Adrenal gland (tissue), 12 donors: Measurements from ENCODE around the gene TPCN1. TPM values are rescaled to one million over a fixed set of nuclear protein-coding genes. Genes with fewer than 3 reads are reported as not detected.

Source experiments
- DNase-seq, 7 donors: peaks; one replicate each; pipeline ENCODE4 v3.0.0-alpha.2; 2019 to 2020
- H3K27ac ChIP-seq, 5 donors: fragments of 200-600 bp; sonication (generic) in 4 of 5; 1 replicate in 3 of 5; 2 replicates in 2 of 5; pipeline versions ENCODE4 v1.5.1 to v1.8.0; 2016 to 2020; ENCODE audit warnings: mild to moderate bottlenecking in 1 of 5
- H3K27me3 ChIP-seq: fragments of 200-600 bp; 2 replicates; pipeline ENCODE4 v1.8.0; 2021
- H3K36me3 ChIP-seq, 2 donors: fragments of 200-600 bp; replicated peaks in 1 of 2; 1 replicate in 1 of 2; 2 replicates in 1 of 2; pipeline versions ENCODE4 v1.5.1 to v1.8.0; 2018 to 2022
- H3K4me1 ChIP-seq, 2 donors: fragments of 200-600 bp; replicated peaks in 1 of 2; 1 replicate in 1 of 2; 2 replicates in 1 of 2; pipeline versions ENCODE4 v1.5.1 to v1.8.0; 2018 to 2021
- H3K4me3 ChIP-seq, 4 donors: fragments of 200-600 bp; sonication (generic) in 3 of 4; one replicate each; pipeline ENCODE4 v1.5.1; 2016 to 2018
- H3K9me3 ChIP-seq, 3 donors: fragments of 200-600 bp; sonication (generic) in 1 of 3; replicated peaks in 1 of 3; 1 replicate in 2 of 3; 2 replicates in 1 of 3; pipeline versions ENCODE4 v1.5.1 to v1.8.0; 2016 to 2021
- POLR2A ChIP-seq, 2 donors: fragments of 450-650 bp; IDR thresholded peaks; one replicate each; pipeline ENCODE4 v1.6.1; 2017; ENCODE audit warnings: antibody characterized with exemption in 2 of 2, mild to moderate bottlenecking in 2 of 2, moderate library complexity in 1 of 2
- WGBS, 4 donors: extraction: QIAGEN DNeasy Blood & Tissue Kit in 2 of 4; methylation state at CpG; one replicate each; pipeline versions ENCODE4 v1.1.5 to v1.1.7; 2013 to 2017; 5-methylcytosine and 5-hydroxymethylcytosine counted together
- intact Hi-C, 2 donors: fragments of 100-400 bp; cut with DNase I; formaldehyde crosslinking; loops; one replicate each; pipeline versions ENCODE4 v1.14.1 to v1.15.0; 2022 to 2023
- polyA plus RNA-seq, 3 donors: library from polyadenylated mRNA; stranded (reverse); fragments of 200-250 nt in 2 of 3; fragments of 350-450 nt in 1 of 3; fragmentation: Illumina TruSeq in 1 of 3; extraction: RNeasy Lipid Tissue Mini Kit (QIAGEN cat#74804) in 1 of 3; gene quantifications; one replicate each; pipeline ENCODE4 v1.2.3, GENCODE V29; 2013 to 2014
- total RNA-seq, 9 donors: library from RNA; depleted of rRNA in 4 of 9; stranded (reverse); fragments of >200 nt in 4 of 9; fragments of 120-200 nt in 1 of 9; fragmentation: NEBNext Ultra II Directional in 1 of 9; extraction: Animal tissue kit (Norgen Biotek cat#: 25700) in 1 of 9; gene quantifications; one replicate each; pipeline versions ENCODE4 v1.1.0 to v1.2.4, GENCODE V29; 2013 to 2023
- TF ChIP-seq, protein P1 (sequence below), 6 experiments: fragments of 450-650 bp in 4 of 6; fragments of 200-600 bp in 2 of 6; sonication (generic) in 1 of 6; IDR thresholded peaks; 1 replicate in 5 of 6; 2 replicates in 1 of 6; pipeline versions ENCODE4 v1.5.1 to v1.8.0; 2016 to 2021; ENCODE audit warnings: antibody characterized with exemption in 6 of 6, mild to moderate bottlenecking in 2 of 6, moderate library complexity in 1 of 6
- donor health status: healthy with polysubstance abuse.
- donor health status: Bipolar disorder and iron deficiency.
- donor health status: DM: yes; HTN: yes; CAD: no.
- donor health status: DM: no; HTN: no; CAD: no.
- donor health status: DM: no; HTN: no; CAD: no.
- donor health status: DM: yes; HTN: yes; CAD: no.

Gene TPCN1
- total and polyA plus RNA-seq, 12 donors: 21.2 to 198 (median 80.9) TPM

DNA sequence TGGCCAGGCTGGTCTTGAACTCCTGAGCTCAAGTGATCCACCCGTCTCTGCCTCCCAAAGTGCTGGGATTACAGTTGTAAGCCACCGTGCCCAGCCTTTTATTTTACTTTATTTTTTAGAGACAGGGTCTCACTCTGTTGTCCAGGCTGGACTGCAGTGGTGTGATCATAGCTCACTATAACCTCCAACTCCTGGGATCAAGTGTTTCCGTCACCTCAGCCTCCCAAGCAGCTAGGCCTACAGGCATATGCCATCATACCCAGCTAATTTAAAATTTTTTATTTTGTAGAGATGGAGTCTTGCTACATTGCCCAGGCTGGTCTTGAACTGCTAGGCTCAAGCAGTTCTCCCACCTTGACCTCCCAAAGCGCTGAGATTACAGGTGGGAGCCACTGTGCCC is 3.7 kb downstream of the TPCN1 start:
- no peak overlapping the region for H3K4me3 ChIP-seq
- intact Hi-C loops: no loop called here
- peaks cover 0 to 29% of the 10 kb centered on the region in 2 donors for H3K36me3 ChIP-seq
- no peaks in the 10 kb centered on the region for H3K9me3 ChIP-seq
- no peak for DNase-seq
- TF ChIP-seq, protein P1, sequence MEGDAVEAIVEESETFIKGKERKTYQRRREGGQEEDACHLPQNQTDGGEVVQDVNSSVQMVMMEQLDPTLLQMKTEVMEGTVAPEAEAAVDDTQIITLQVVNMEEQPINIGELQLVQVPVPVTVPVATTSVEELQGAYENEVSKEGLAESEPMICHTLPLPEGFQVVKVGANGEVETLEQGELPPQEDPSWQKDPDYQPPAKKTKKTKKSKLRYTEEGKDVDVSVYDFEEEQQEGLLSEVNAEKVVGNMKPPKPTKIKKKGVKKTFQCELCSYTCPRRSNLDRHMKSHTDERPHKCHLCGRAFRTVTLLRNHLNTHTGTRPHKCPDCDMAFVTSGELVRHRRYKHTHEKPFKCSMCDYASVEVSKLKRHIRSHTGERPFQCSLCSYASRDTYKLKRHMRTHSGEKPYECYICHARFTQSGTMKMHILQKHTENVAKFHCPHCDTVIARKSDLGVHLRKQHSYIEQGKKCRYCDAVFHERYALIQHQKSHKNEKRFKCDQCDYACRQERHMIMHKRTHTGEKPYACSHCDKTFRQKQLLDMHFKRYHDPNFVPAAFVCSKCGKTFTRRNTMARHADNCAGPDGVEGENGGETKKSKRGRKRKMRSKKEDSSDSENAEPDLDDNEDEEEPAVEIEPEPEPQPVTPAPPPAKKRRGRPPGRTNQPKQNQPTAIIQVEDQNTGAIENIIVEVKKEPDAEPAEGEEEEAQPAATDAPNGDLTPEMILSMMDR (IDR thresholded peaks at IDR 0.05): no peak
- TF ChIP-seq POLR2A (IDR thresholded peaks at IDR 0.05): no peak
- peaks cover 64 to 80% of the 10 kb centered on the region in 2 donors for H3K4me1 ChIP-seq
- WGBS, 4 donors: 94 to 98% (median 95%) methylated on average over 4 of the region's 4 CpGs
- peak overlapping the region in 2 of 5 donors; percentile 84 to 86 for H3K27ac ChIP-seq
- no peaks in the 10 kb centered on the region for H3K27me3 ChIP-seq

DNA sequence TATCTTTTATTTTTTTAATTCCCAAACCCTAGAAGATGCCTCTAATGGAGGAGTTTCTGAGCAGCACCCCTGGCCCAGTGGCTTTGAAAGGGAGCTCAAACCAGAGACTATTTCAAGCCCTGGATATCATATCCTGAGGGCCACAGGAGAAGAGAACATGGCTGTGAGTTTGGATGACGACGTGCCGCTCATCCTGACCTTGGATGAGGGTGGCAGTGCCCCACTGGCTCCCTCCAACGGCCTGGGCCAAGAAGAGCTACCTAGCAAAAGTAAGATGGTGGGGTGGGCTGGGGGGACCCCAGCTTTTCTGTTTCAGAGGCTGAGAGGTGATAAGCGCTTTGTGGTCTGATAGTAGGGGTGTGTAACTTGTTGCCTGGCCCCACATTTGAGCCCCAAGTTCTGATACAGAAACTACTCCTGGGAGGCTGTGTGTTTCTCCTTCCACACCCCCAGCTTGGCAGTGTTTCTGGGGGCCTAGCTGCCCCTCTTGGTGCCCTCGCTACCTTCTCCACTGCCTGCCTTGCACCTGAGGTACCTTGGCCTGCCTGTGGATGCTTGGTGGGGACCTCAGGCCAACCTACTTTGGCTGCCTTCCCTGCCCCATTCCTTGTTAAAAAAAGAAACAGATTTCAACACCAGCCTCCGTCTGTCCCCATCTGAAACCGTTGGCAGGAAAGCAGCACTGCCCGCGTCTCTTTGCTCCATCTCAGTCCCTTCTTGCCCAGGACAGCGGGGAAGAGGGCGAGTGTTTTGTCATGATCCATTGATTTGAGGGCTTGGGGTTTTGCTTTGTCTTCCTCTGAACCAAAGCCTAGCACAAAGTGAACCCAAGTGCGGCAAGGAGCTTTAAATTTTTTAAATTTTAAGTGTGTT is 5.7 kb downstream of the TPCN1 start:
- DNase-seq: peak in 6 of 7 donors; percentile 70 to 84 (median 76)
- Histone ChIP-seq H3K36me3 (peaks cover 0 to 43% of the 10 kb centered on the region in 2 donors), H3K4me1 (peaks cover 77 to 93% of the 10 kb centered on the region in 2 donors), H3K9me3 (no peaks in the 10 kb centered on the region), H3K4me3 (no peak overlapping the region), H3K27me3 (no peaks in the 10 kb centered on the region), H3K27ac (peak overlapping the region; percentile 55 to 86 (median 84))
- WGBS, 4 donors: 42 to 46% (median 43%) methylated on average over 12 to 13 of the region's 13 CpGs
- peak in 1 of 2 donors; percentile 39 for TF ChIP-seq POLR2A (IDR thresholded peaks at IDR 0.05)
- TF ChIP-seq, protein P1 (IDR thresholded peaks at IDR 0.05): no peak
- intact Hi-C loops: no loop called here

DNA sequence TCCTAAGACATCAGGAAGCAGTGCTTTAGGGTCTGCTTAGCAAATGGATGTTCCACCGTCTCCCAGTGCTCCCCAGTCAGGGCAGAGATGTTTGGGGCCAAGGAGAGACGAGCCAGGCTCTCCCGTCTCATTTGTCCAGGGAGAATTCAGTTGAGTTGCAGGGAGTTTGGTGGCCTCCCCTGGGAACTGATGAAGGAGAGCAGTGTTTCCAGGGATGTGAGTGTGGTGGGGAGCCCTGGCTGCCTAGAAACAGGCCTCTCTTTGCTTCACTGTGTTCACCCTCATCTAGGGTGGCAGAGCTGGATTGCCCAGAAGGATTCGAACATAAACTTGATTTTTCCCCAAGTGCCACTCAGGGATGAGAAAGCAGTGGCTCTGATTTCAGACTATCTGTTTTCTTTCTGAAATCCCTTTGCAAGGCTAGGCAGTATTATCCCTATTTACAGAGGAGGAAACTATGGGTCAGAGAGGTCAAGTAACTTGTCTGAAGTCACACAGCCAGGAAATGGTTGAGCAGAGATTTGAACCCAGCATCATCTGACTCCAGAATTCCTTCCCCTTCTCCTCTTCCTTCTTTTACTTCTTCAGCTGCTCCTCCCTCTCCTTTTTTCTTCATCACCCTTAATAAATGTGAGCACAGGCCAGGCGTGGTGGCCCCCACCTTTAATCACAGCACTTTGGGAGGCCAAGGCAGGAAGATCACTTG is 6.6 kb downstream of the TPCN1 start:
- TF ChIP-seq, protein P1 (IDR thresholded peaks at IDR 0.05): no peak
- no peak for TF ChIP-seq POLR2A (IDR thresholded peaks at IDR 0.05)
- Histone ChIP-seq H3K27me3 (no peaks in the 10 kb centered on the region), H3K9me3 (no peaks in the 10 kb centered on the region), H3K36me3 (peaks cover 0 to 52% of the 10 kb centered on the region in 2 donors), H3K4me1 (peaks cover 77 to 93% of the 10 kb centered on the region in 2 donors), H3K4me3 (no peak overlapping the region), H3K27ac (peak overlapping the region; percentile 55 to 86 (median 84))
- WGBS, 4 donors: 58 to 78% (median 64%) methylated on average over 4 to 5 of the region's 5 CpGs
- intact Hi-C loops: no loop called here
- DNase-seq: no peak

DNA sequence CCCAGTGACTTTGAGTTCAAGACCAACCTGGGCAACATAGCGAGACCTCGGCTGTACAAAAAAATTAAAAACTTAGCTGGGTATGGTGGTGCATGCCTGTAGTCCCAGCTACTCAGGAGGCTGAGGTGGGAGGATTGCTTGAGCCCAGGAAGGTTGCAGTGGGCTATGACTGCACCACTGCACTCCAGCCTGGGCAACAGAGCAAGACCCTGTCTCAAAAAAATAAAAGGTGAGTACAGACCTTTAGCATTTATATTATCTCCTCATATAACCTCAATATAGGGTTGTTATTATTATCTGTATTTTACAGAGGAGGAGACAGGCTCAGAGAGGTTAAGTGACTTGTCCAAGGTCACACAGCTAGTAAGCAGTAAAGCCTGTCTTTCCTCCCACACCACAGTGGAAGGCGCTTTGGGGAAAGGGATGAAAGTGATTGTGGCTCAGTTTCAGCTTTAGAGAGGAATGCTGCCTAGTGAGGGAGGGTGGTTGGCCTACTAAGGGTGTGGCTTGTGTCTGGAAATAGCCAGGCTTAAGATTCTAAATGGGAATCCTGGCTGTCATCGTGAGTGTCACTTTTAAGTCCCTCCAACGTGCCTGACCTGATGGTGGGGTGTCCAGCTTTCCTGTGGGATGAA is 7.2 kb downstream of the TPCN1 start:
- peak in 1 of 7 donors; percentile 52 for DNase-seq
- intact Hi-C loops: no loop called here
- H3K27ac ChIP-seq: peak overlapping the region; percentile 55 to 86 (median 84)
- TF ChIP-seq, protein P1 (IDR thresholded peaks at IDR 0.05): no peak
- no peak for TF ChIP-seq POLR2A (IDR thresholded peaks at IDR 0.05)
- H3K27me3 ChIP-seq: no peaks in the 10 kb centered on the region
- H3K4me3 ChIP-seq: no peak overlapping the region
- no peaks in the 10 kb centered on the region for H3K9me3 ChIP-seq
- H3K36me3 ChIP-seq: peaks cover 0 to 59% of the 10 kb centered on the region in 2 donors
- WGBS, 4 donors: 59 to 64% (median 62%) methylated on average over 5 of the region's 5 CpGs
- peaks cover 79 to 93% of the 10 kb centered on the region in 2 donors for H3K4me1 ChIP-seq
